ENCODE results near the gene RAB7A. TPM values are rescaled to one million over a fixed set of nuclear protein-coding genes. Genes with fewer than 3 reads are reported as not detected.

The RAB7A gene
- total and polyA plus RNA-seq, 2 of the 4 experiments (the other 2 are of a cell fraction) = 57.0 to 240 TPM

DNA sequence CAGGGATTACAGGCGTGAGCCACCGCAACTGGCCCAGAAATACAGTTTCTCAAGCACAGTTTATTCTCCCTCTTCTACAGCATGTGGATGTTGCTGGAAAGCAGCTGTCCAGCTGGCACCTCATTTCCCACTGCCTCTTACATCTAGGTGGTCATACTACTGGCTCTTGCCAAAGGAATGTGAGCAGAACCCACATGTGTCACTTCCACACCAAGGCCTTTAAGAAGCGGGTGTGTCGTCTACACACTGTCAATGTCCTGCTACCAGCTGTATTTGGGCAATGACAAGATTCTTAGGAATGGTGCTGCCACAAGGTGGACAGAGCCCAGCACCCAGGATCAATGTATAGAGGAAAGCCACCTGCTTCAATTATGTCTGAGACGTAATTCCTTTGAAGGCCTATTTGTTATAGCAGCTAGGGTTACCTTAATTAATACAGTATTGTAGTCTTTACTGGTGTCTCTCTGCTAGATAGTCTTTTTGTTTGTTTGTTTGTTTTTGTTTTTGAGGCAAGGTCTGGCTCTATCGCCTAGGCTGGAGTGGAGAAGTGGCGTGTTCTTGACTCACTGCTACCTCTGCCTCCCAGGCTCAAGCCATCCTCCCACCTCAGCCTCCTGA lies 15.1 kb upstream of the RAB7A start:
- H3K18ac ChIP-seq (ENCODE audit: low read depth, low read length) = no peak overlapping the region
- dilution Hi-C loops (cut with HindIII; ENCODE audit: low sequenced_read_pairs, unreplicated experiment) (no loop called here), in situ Hi-C loops (cut with MboI; ENCODE audit: low sequenced_read_pairs) (no loop called here), intact Hi-C loops (cut with micrococcal nuclease) (no loop called here)
- no peak overlapping the region for H3K9ac ChIP-seq (ENCODE audit: low read depth, low read length)
- H3K56ac ChIP-seq (ENCODE audit: extremely low read depth, insufficient read depth, low read length) = no peak overlapping the region
- H4K20me1 ChIP-seq (ENCODE audit: insufficient read depth, low read length) = no peaks in the 10 kb centered on the region
- no peaks in the 10 kb centered on the region for H3K4me1 ChIP-seq (ENCODE audit: control insufficient read depth, insufficient read depth, low read length)
- H3K23ac ChIP-seq (ENCODE audit: low read depth, low read length) = no peak overlapping the region
- no peak overlapping the region for H2BK20ac ChIP-seq (ENCODE audit: low read depth, low read length)
- no peak for DNase-seq
- H3K9me1 ChIP-seq (ENCODE audit: insufficient read depth, low read length) = no peaks in the 10 kb centered on the region
- no peak overlapping the region for H2BK5ac ChIP-seq (ENCODE audit: low read depth, low read length, poor library complexity, severe bottlenecking)
- no peaks in the 10 kb centered on the region for H3K9me3 ChIP-seq (ENCODE audit: control insufficient read depth, insufficient read depth, low read length)
- no peak overlapping the region for H3K4ac ChIP-seq (ENCODE audit: low read depth, low read length)
- H4K91ac ChIP-seq (ENCODE audit: insufficient read depth, low read depth, low read length) = no peak overlapping the region
- H2BK120ac ChIP-seq (ENCODE audit: low read depth, low read length) = no peak overlapping the region
- WGBS, 2 experiments (ENCODE audit: extremely low coverage in 2 of 2, insufficient read length in 1 of 2) = 77% methylated on average over 2 of the region's 7 CpGs; no CpG with 5 or more reads in 1 of the 2 experiments
- BruUV-seq (replicated peaks) = no TSS peak
- ChIA-PET CTCF (no interaction called here), POLR2A (ENCODE audit: unreplicated experiment) (no interaction called here)
- H3K4me3 ChIP-seq (ENCODE audit: insufficient read depth, low read depth, low read length) = no peak overlapping the region
- H2AFZ ChIP-seq (replicated peaks; ENCODE audit: low read length, poor library complexity) = no peak overlapping the region
- H3K14ac ChIP-seq (replicated peaks; ENCODE audit: low read depth, low read length) = no peak overlapping the region
- no peak overlapping the region for H4K8ac ChIP-seq (ENCODE audit: low read depth in 2 of 2, low read length in 2 of 2)
- H3K27ac ChIP-seq (ENCODE audit: insufficient read depth, low read length) = no peak overlapping the region
- no peak overlapping the region for H2AK9ac ChIP-seq (replicated peaks; ENCODE audit: low read depth, low read length, poor library complexity)
- H3K36me3 ChIP-seq (ENCODE audit: control insufficient read depth, insufficient read depth, low read length) = no peaks in the 10 kb centered on the region
- no peak for ATAC-seq (ENCODE audit: low read depth)
- no peak overlapping the region for H3K4me2 ChIP-seq (ENCODE audit: low read depth, low read length)
- no peak for TF ChIP-seq CEBPB (IDR thresholded peaks at IDR 0.05; ENCODE audit: low read depth, low read length)
- no peak for TF ChIP-seq FOS (IDR thresholded peaks at IDR 0.05; ENCODE audit: low read depth, low read length)
- TF ChIP-seq MAZ (IDR thresholded peaks at IDR 0.05; ENCODE audit: borderline replicate concordance, low read depth, low read length) = no peak
- TF ChIP-seq MAFK (IDR thresholded peaks at IDR 0.05; ENCODE audit: low read depth, low read length) = no peak
- no peak for TF ChIP-seq NFE2L2 (IDR thresholded peaks at IDR 0.05; ENCODE audit: low read depth, low read length)
- peaks cover 21% of the 10 kb centered on the region for H3K27me3 ChIP-seq (ENCODE audit: control insufficient read depth, insufficient read depth, low read length)
- no peak overlapping the region for H2BK15ac ChIP-seq (ENCODE audit: low read depth, low read length)
- no peaks in the 10 kb centered on the region for H3K79me1 ChIP-seq (ENCODE audit: low read depth in 1 of 2, low read length in 2 of 2)
- H2AK5ac ChIP-seq (ENCODE audit: low read depth, low read length) = no peak overlapping the region
- no peak overlapping the region for H4K5ac ChIP-seq (ENCODE audit: low read depth, low read length)
